ENCODE data around the gene SPATA45. TPM values are rescaled to one million over a fixed set of nuclear protein-coding genes. Genes with fewer than 3 reads are reported as not detected.

The SPATA45 gene
- total and polyA plus RNA-seq, 2 of the 8 experiments (the other 6 are each of a cell fraction or from before 2014, with no cell fraction given), result 0.21 to 0.65 TPM

GRCh38 chr1:212892108-212892507 lies 44.7 kb upstream of the SPATA45 start:
- H3K4me3 ChIP-seq (ENCODE audit: extremely low read depth in 1 of 4, insufficient read depth in 2 of 4, low read depth in 3 of 4, low read length in 4 of 4), result no peak overlapping the region
- no peak overlapping the region for H3K56ac ChIP-seq (replicated peaks; ENCODE audit: insufficient read length, low read depth, low read length)
- H3K36me3 ChIP-seq (ENCODE audit: control insufficient read depth in 2 of 4, insufficient read depth in 4 of 4, low read length in 3 of 4), result peaks cover 10 to 90% (median 68%) of the 10 kb centered on the region in 4 experiments; a peak in 7 of 8 replicates
- H3K23me2 ChIP-seq (ENCODE audit: low read depth, low read length), result no peaks in the 10 kb centered on the region
- H4K91ac ChIP-seq (replicated peaks; ENCODE audit: insufficient read length, low read length), result no peak overlapping the region
- no peak overlapping the region for H3K9ac ChIP-seq (replicated peaks in 1 of 4; ENCODE audit: extremely low read depth in 1 of 4, low read depth in 3 of 4, low read length in 3 of 4)
- FAIRE-seq (peak; percentile 24), DNase-seq (ENCODE audit: low read depth in 1 of 2, low spot score in 2 of 2) (no peak)
- H2AFZ ChIP-seq (ENCODE audit: low read length), result no peak overlapping the region
- TF ChIP-seq POLR2A (IDR thresholded peaks at IDR 0.05; ENCODE audit: control extremely low read depth in 1 of 2, low read depth in 2 of 2, low read length in 2 of 2), result peak; percentile 15 to 67; a peak in 2 of 3 replicates
- TF ChIP-seq EP300 (IDR thresholded peaks at IDR 0.05; ENCODE audit: borderline replicate concordance in 1 of 2, low read depth in 2 of 2, low read length in 2 of 2), result no peak
- peak; percentile 81; the same call in 1 of the 2 replicates for TF ChIP-seq POLR2AphosphoS5 (IDR thresholded peaks at IDR 0.05; ENCODE audit: low read depth, low read length)
- H2BK5ac ChIP-seq (ENCODE audit: low read depth, low read length), result no peak overlapping the region
- H4K5ac ChIP-seq (ENCODE audit: insufficient read length, low read depth, low read length), result no peak overlapping the region
- no peak overlapping the region for H3K4ac ChIP-seq (replicated peaks; ENCODE audit: insufficient read length, low read depth, low read length)
- no peaks in the 10 kb centered on the region for H3K9me3 ChIP-seq (ENCODE audit: insufficient read depth in 2 of 2, low read depth in 1 of 2, low read length in 1 of 2)
- no peak overlapping the region; the same call in 1 of the 2 replicates for H3K27ac ChIP-seq (ENCODE audit: low read depth, low read length)
- H3K4me2 ChIP-seq (ENCODE audit: insufficient read depth in 1 of 2, low read depth in 2 of 2, low read length in 2 of 2), result no peak overlapping the region
- H2AK5ac ChIP-seq (ENCODE audit: low read depth, low read length), result no peak overlapping the region
- no peaks in the 10 kb centered on the region for H3K79me1 ChIP-seq (ENCODE audit: low read depth, low read length)
- no peak overlapping the region for H3K23ac ChIP-seq (ENCODE audit: insufficient read length)
- no peak overlapping the region for H2BK15ac ChIP-seq (ENCODE audit: low read length)
- H3K4me1 ChIP-seq (replicated peaks in 1 of 4; ENCODE audit: control insufficient read depth in 3 of 4, insufficient read depth in 4 of 4, low read length in 3 of 4), result no peaks in the 10 kb centered on the region
- WGBS, 2 experiments (ENCODE audit: extremely low coverage in 1 of 2, insufficient coverage in 1 of 2, insufficient read length in 1 of 2, insufficient replicate concordance in 2 of 2, low coverage in 1 of 2, low lambda C conversion rate in 2 of 2, missing lambda C conversion rate in 1 of 2), result 100% methylated on average over 1 of the region's 1 CpG; no CpG with 5 or more reads in 1 of the 2 experiments
- H3K14ac ChIP-seq (ENCODE audit: insufficient read length), result no peak overlapping the region
- no peak overlapping the region for H2BK120ac ChIP-seq (replicated peaks; ENCODE audit: low read depth, low read length)
- no peaks in the 10 kb centered on the region; a peak in 1 of 4 replicates for H3K79me2 ChIP-seq (ENCODE audit: control insufficient read depth in 1 of 2, insufficient read depth in 2 of 2, low read length in 2 of 2)
- no peak overlapping the region for H3K18ac ChIP-seq (ENCODE audit: extremely low read depth, low read length)
- CTCF ChIA-PET (ENCODE audit: partially characterized antibody), result interaction anchor here (0.6 to 2.3 kb wide), 7 partner anchors 11 to 102 kb away, joined by 3 to 8 read pairs (median 5); no protein-coding TSS in a partner anchor
- H4K20me1 ChIP-seq (replicated peaks in 1 of 2; ENCODE audit: control insufficient read depth in 1 of 2, insufficient read depth in 2 of 2, low read length in 2 of 2), result no peaks in the 10 kb centered on the region
- no peaks in the 10 kb centered on the region for H3K27me3 ChIP-seq (replicated peaks in 1 of 4; ENCODE audit: control insufficient read depth in 3 of 4, extremely low read depth in 1 of 4, insufficient read depth in 3 of 4, low read length in 3 of 4)
- H2BK20ac ChIP-seq (ENCODE audit: low read length), result no peak overlapping the region
- H2BK12ac ChIP-seq (ENCODE audit: low read depth, low read length), result no peak overlapping the region
- POLR2A ChIA-PET (ENCODE audit: partially characterized antibody), result interaction anchor here (0.7 to 13.4 kb wide), 20 partner anchors 8 to 190 kb away, joined by 3 to 177 read pairs (median 5); partner anchors contain the start of genes FLVCR1 and VASH2
- no peak overlapping the region for H4K8ac ChIP-seq (ENCODE audit: extremely low read depth, insufficient read depth, low read length)

All from H1 (cell line).